Omental fat pad (tissue), 4 donors: ENCODE data around the gene PLA2G6. TPM values are rescaled to one million over a fixed set of nuclear protein-coding genes. Genes with fewer than 3 reads are reported as not detected.
A peak's percentile ranks its signal among the peaks of the same experiment; 100 is the strongest.

Experiments
- ATAC-seq: fragments of 150-250 bp; one replicate; pipeline ENCODE4 v1.9.1; 2016; ENCODE audit warnings: mild to moderate bottlenecking, moderate library complexity; ENCODE audit not compliant: low FRiP score
- DNase-seq: peaks from one replicate; pipeline ENCODE4 v3.0.0-alpha.2; 2019; ENCODE audit warnings: low spot score
- CTCF ChIP-seq, 3 donors: fragments of 450-650 bp; IDR thresholded peaks; one replicate each; pipeline ENCODE4 v1.5.1; 2016 to 2017; ENCODE audit warnings: antibody characterized with exemption in 3 of 3, mild to moderate bottlenecking in 3 of 3, moderate library complexity in 2 of 3
- total RNA-seq, 4 donors: library from RNA; depleted of rRNA; stranded (reverse); fragments of >200 nt; gene quantifications; one replicate each; pipeline ENCODE4 v1.1.0, GENCODE V29; 2016

Gene PLA2G6
- total RNA-seq, 4 donors from 2014 or later: 30.8 to 58.5 (median 45.1) TPM

GRCh38 chr22:38220163-38220562 lies 38.5 kb upstream of the PLA2G6 start:
- DNase-seq (no peak), ATAC-seq (no peak)
- no peak for TF ChIP-seq CTCF (IDR thresholded peaks at IDR 0.05)

GRCh38 chr22:38219632-38220031 lies 38.0 kb upstream of the PLA2G6 start:
- no peak for TF ChIP-seq CTCF (IDR thresholded peaks at IDR 0.05)
- ATAC-seq (no peak), DNase-seq (no peak)

- peak; percentile 73 for ATAC-seq
- DNase-seq: peak; percentile 88
- TF ChIP-seq CTCF (IDR thresholded peaks at IDR 0.05): no peak
Measured at GRCh38 chr22:38218661-38219622, 37.3 kb upstream of the PLA2G6 start.

- no peak for TF ChIP-seq CTCF (IDR thresholded peaks at IDR 0.05)
- DNase-seq (no peak), ATAC-seq (no peak)
Measured at GRCh38 chr22:38215156-38216038, 33.8 kb upstream of the PLA2G6 start.

GRCh38 chr22:38214302-38215056 lies 32.8 kb upstream of the PLA2G6 start:
- TF ChIP-seq CTCF (IDR thresholded peaks at IDR 0.05): no peak
- no peak for ATAC-seq

GRCh38 chr22:38213990-38214301 lies 32.3 kb upstream of the PLA2G6 start:
- DNase-seq (no peak), ATAC-seq (no peak)
- TF ChIP-seq CTCF (IDR thresholded peaks at IDR 0.05): no peak

More at GRCh38 chr22:38214302-38215056, 32.8 kb upstream of the PLA2G6 start:
- no peak for DNase-seq
